Astrocyte (in vitro differentiated cells and primary cell): Measurements from ENCODE around the gene CADPS.

Experiments used
- EZH2 ChIP-seq: IDR thresholded peaks from 2 replicates; pipeline ENCODE4 v1.6.1; 2012; ENCODE audit warnings: mild to moderate bottlenecking, low read length, inconsistent platforms; ENCODE audit not compliant: insufficient read depth
- TF ChIP-seq, protein P1 (sequence below): IDR thresholded peaks from 2 replicates; pipeline ENCODE4 v1.5.1; 2011; ENCODE audit warnings: low read depth, mild to moderate bottlenecking, inconsistent platforms, low read length, moderate library complexity; ENCODE audit not compliant: insufficient read depth

DNA sequence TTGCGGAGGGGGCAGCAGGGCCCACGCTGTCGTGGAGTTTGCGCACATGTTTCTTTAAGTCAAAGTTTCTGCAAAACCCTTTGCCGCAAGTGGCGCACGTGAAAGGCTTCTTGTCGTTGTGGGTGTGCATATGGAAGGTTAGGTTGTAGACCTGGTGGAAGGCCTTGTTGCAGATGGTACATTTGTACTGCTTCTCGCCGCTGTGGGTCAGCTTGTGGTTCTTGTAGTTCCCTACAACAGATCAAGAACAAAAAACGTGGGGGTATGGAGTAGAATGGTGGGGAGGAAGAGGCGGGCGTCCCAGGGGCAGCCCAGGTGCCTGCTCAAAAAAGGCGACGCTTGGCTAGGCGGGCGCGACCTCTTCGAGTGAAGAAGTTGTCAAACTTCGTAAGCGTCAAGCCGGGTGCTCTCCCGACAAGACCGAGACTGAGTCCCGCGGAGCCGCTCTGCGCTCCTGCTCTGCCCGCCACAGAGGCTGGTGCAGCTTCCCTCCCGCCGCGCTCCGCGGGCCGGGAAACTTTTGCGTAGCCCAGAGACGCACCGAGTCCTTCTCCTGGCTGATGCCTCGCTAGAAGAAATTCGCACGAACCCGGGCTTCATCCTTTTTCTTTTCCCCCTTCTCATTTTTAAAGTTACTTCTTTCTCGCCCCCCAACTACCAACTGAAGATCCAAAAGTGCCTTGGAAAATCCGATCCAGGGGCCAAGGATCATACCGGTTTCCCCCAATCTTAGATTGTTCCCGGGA is 504.9 kb downstream of the CADPS start:
- TF ChIP-seq, protein P1, sequence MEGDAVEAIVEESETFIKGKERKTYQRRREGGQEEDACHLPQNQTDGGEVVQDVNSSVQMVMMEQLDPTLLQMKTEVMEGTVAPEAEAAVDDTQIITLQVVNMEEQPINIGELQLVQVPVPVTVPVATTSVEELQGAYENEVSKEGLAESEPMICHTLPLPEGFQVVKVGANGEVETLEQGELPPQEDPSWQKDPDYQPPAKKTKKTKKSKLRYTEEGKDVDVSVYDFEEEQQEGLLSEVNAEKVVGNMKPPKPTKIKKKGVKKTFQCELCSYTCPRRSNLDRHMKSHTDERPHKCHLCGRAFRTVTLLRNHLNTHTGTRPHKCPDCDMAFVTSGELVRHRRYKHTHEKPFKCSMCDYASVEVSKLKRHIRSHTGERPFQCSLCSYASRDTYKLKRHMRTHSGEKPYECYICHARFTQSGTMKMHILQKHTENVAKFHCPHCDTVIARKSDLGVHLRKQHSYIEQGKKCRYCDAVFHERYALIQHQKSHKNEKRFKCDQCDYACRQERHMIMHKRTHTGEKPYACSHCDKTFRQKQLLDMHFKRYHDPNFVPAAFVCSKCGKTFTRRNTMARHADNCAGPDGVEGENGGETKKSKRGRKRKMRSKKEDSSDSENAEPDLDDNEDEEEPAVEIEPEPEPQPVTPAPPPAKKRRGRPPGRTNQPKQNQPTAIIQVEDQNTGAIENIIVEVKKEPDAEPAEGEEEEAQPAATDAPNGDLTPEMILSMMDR: no peak
- TF ChIP-seq EZH2: peak; percentile 48
